ENCODE data around the gene PPP2R1B.

The PPP2R1B gene

GRCh38 chr11:111796696-111797095, 30.5 kb upstream of the PPP2R1B start:
- TF ChIP-seq, protein P1, sequence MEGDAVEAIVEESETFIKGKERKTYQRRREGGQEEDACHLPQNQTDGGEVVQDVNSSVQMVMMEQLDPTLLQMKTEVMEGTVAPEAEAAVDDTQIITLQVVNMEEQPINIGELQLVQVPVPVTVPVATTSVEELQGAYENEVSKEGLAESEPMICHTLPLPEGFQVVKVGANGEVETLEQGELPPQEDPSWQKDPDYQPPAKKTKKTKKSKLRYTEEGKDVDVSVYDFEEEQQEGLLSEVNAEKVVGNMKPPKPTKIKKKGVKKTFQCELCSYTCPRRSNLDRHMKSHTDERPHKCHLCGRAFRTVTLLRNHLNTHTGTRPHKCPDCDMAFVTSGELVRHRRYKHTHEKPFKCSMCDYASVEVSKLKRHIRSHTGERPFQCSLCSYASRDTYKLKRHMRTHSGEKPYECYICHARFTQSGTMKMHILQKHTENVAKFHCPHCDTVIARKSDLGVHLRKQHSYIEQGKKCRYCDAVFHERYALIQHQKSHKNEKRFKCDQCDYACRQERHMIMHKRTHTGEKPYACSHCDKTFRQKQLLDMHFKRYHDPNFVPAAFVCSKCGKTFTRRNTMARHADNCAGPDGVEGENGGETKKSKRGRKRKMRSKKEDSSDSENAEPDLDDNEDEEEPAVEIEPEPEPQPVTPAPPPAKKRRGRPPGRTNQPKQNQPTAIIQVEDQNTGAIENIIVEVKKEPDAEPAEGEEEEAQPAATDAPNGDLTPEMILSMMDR (conservative IDR thresholded peaks at IDR 0.05; ENCODE audit: low read depth, low read length): no peak
- H3K27me3 ChIP-seq (ENCODE audit: insufficient read depth, low read depth): no peaks in the 10 kb centered on the region
- H3K9ac ChIP-seq: no peak overlapping the region
- no peak overlapping the region for H2AFZ ChIP-seq (ENCODE audit: low read depth)
- no peaks in the 10 kb centered on the region for H3K79me2 ChIP-seq (ENCODE audit: insufficient read depth, low read depth)
- no peak overlapping the region; the same call in 1 of the 2 replicates for H3K27ac ChIP-seq
- no peaks in the 10 kb centered on the region for H4K20me1 ChIP-seq (ENCODE audit: insufficient read depth)
- no peaks in the 10 kb centered on the region for H3K36me3 ChIP-seq (ENCODE audit: insufficient read depth)
- H3K4me3 ChIP-seq (IDR thresholded peaks at IDR 0.05; ENCODE audit: insufficient read depth, low read depth, low read length): no peak overlapping the region
- peak overlapping the region; percentile 36; the same call in 1 of the 2 replicates for H3K4me2 ChIP-seq
- H3K4me1 ChIP-seq (ENCODE audit: low read depth, poor library complexity, severe bottlenecking): peaks cover 65% of the 10 kb centered on the region

DNA sequence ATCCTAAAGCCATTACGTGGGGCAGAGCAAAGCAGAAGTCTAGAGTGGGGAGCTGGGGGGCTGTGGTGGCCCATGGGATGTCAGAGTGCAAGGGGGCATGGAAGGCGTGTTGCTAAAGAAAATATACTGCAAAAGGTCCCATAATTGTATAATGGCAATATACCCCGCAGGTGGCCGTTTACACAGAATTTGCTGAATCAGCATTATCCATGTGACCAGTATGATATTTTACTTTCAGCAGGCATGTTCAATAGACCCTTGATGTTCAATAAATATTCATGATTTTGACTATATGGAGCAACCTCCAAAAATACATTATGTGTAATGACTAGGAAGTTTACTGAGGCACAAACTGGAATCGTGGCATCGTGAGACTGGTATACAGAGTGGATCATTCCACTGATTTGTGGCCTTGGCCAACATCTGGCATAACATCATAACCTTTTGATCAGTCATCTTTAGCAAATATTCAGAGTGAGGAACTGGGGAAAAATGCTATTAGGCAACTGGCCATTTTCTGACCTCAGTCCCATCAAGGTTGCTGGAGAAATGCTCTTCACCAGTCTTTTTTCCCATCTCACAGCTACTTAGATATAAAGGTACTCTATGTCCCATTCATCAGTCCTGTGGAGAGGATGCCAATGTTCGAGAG, 29.3 kb upstream of the PPP2R1B start:
- Histone ChIP-seq H3K4me1 (ENCODE audit: low read depth, poor library complexity, severe bottlenecking) (peaks cover 58% of the 10 kb centered on the region), H3K27ac (no peak overlapping the region), H3K4me3 (IDR thresholded peaks at IDR 0.05; ENCODE audit: insufficient read depth, low read depth, low read length) (no peak overlapping the region), H3K9ac (no peak overlapping the region), H3K27me3 (ENCODE audit: insufficient read depth, low read depth) (no peaks in the 10 kb centered on the region), H3K36me3 (ENCODE audit: insufficient read depth) (no peaks in the 10 kb centered on the region), H3K79me2 (ENCODE audit: insufficient read depth, low read depth) (no peaks in the 10 kb centered on the region), H2AFZ (ENCODE audit: low read depth) (no peak overlapping the region), H3K4me2 (no peak overlapping the region), H4K20me1 (ENCODE audit: insufficient read depth) (no peaks in the 10 kb centered on the region)
- TF ChIP-seq, protein P1 (conservative IDR thresholded peaks at IDR 0.05; ENCODE audit: low read depth, low read length): no peak

- H3K27ac ChIP-seq: no peak overlapping the region
- H3K4me1 ChIP-seq (ENCODE audit: low read depth, poor library complexity, severe bottlenecking): peaks cover 50% of the 10 kb centered on the region
- no peak overlapping the region for H2AFZ ChIP-seq (ENCODE audit: low read depth)
- H3K4me3 ChIP-seq (IDR thresholded peaks at IDR 0.05; ENCODE audit: insufficient read depth, low read depth, low read length): no peak overlapping the region
- H3K36me3 ChIP-seq (ENCODE audit: insufficient read depth): no peaks in the 10 kb centered on the region
- TF ChIP-seq, protein P1 (conservative IDR thresholded peaks at IDR 0.05; ENCODE audit: low read depth, low read length): no peak
- H3K27me3 ChIP-seq (ENCODE audit: insufficient read depth, low read depth): no peaks in the 10 kb centered on the region
- no peaks in the 10 kb centered on the region for H4K20me1 ChIP-seq (ENCODE audit: insufficient read depth)
- H3K9ac ChIP-seq: no peak overlapping the region
- no peak overlapping the region for H3K4me2 ChIP-seq
- H3K79me2 ChIP-seq (ENCODE audit: insufficient read depth, low read depth): no peaks in the 10 kb centered on the region
Measured at GRCh38 chr11:111793863-111794262, 27.7 kb upstream of the PPP2R1B start.

- Histone ChIP-seq H3K79me2 (ENCODE audit: insufficient read depth, low read depth) (no peaks in the 10 kb centered on the region), H2AFZ (ENCODE audit: low read depth) (no peak overlapping the region), H3K4me3 (IDR thresholded peaks at IDR 0.05; ENCODE audit: insufficient read depth, low read depth, low read length) (no peak overlapping the region), H3K4me1 (ENCODE audit: low read depth, poor library complexity, severe bottlenecking) (peaks cover 43% of the 10 kb centered on the region), H3K27me3 (ENCODE audit: insufficient read depth, low read depth) (no peaks in the 10 kb centered on the region), H4K20me1 (ENCODE audit: insufficient read depth) (no peaks in the 10 kb centered on the region), H3K36me3 (ENCODE audit: insufficient read depth) (no peaks in the 10 kb centered on the region), H3K27ac (no peak overlapping the region), H3K9ac (no peak overlapping the region), H3K4me2 (no peak overlapping the region)
- TF ChIP-seq, protein P1 (conservative IDR thresholded peaks at IDR 0.05; ENCODE audit: low read depth, low read length): no peak
Measured at GRCh38 chr11:111792955-111793500, 26.8 kb upstream of the PPP2R1B start.
